HUES64 (cell line): ENCODE results near the gene LITAF.
A peak's percentile ranks its signal among the peaks of the same experiment; 100 is the strongest.
"Not testable (repeated sequence)": the region's sequence is repeated elsewhere in the genome, so short reads cannot be mapped to it uniquely, and the experiment has no call there.

Experiments used
- H3K27ac ChIP-seq: 2 replicates; pipeline ENCODE4 v1.7.0; 2013; ENCODE audit warnings: low read depth, low read length, inconsistent platforms
- H3K27me3 ChIP-seq: 2 replicates; pipeline ENCODE4 v1.6.1; 2013; ENCODE audit warnings: mild to moderate bottlenecking, low read length; ENCODE audit not compliant: insufficient read depth
- H3K36me3 ChIP-seq: 2 replicates; pipeline ENCODE4 v1.6.1; 2013; ENCODE audit warnings: mild to moderate bottlenecking, low read length; ENCODE audit not compliant: insufficient read depth
- H3K4me1 ChIP-seq: 2 replicates; pipeline ENCODE4 v1.6.1; 2013; ENCODE audit warnings: mild to moderate bottlenecking, low read length, moderate library complexity; ENCODE audit not compliant: insufficient read depth
- H3K4me3 ChIP-seq: 2 replicates; pipeline ENCODE4 v1.5.1; 2013; ENCODE audit warnings: mild to moderate bottlenecking, low read length, moderate library complexity
- H3K9ac ChIP-seq: 2 replicates; pipeline ENCODE4 v1.6.1; 2013; ENCODE audit warnings: mild to moderate bottlenecking, low read depth, low read length
- H3K9me3 ChIP-seq: 2 replicates; pipeline ENCODE4 v1.6.1; 2013; ENCODE audit warnings: low read depth, low read length; ENCODE audit not compliant: insufficient read depth
- WGBS: fragments of 150-250, 120-280 bp; methylation state at CpG from one replicate; pipeline ENCODE4 v1.1.7; 2013; ENCODE audit warnings: missing lambda C conversion rate; 5-methylcytosine and 5-hydroxymethylcytosine counted together

Gene LITAF

GRCh38 chr16:11609474-11610120 is 22.9 kb upstream of the LITAF start:
- no peaks in the 10 kb centered on the region for H3K9me3 ChIP-seq
- no peaks in the 10 kb centered on the region for H3K36me3 ChIP-seq
- 81% methylated on average over 14 of the region's 14 CpGs for WGBS
- H3K27me3 ChIP-seq: no peaks in the 10 kb centered on the region
- peaks cover 9% of the 10 kb centered on the region; the same call in 1 of the 2 replicates for H3K4me1 ChIP-seq
- no peak overlapping the region for H3K4me3 ChIP-seq
- H3K9ac ChIP-seq: no peak overlapping the region
- no peak overlapping the region for H3K27ac ChIP-seq

GRCh38 chr16:11605891-11606290 is 19.2 kb upstream of the LITAF start:
- Histone ChIP-seq H3K27me3 (no peaks in the 10 kb centered on the region), H3K27ac (no peak overlapping the region), H3K9me3 (no peaks in the 10 kb centered on the region), H3K4me1 (peaks cover 11% of the 10 kb centered on the region; the same call in 1 of the 2 replicates), H3K9ac (no peak overlapping the region), H3K4me3 (no peak overlapping the region), H3K36me3 (no peaks in the 10 kb centered on the region)
- WGBS: 95% methylated on average over 4 of the region's 5 CpGs

GRCh38 chr16:11605564-11605886 is 18.8 kb upstream of the LITAF start:
- Histone ChIP-seq H3K27ac (no peak overlapping the region), H3K9me3 (no peaks in the 10 kb centered on the region), H3K9ac (no peak overlapping the region), H3K36me3 (no peaks in the 10 kb centered on the region), H3K4me3 (no peak overlapping the region), H3K27me3 (no peaks in the 10 kb centered on the region), H3K4me1 (peaks cover 11% of the 10 kb centered on the region; the same call in 1 of the 2 replicates)
- WGBS: 88% methylated on average over 8 of the region's 8 CpGs

GRCh38 chr16:11604783-11605563 is 18.3 kb upstream of the LITAF start:
- H3K27me3 ChIP-seq: no peaks in the 10 kb centered on the region
- H3K4me3 ChIP-seq: no peak overlapping the region
- no peaks in the 10 kb centered on the region for H3K36me3 ChIP-seq
- no peak overlapping the region for H3K9ac ChIP-seq
- H3K27ac ChIP-seq: no peak overlapping the region
- H3K4me1 ChIP-seq: peaks cover 8% of the 10 kb centered on the region; the same call in 1 of the 2 replicates
- 90% methylated on average over 21 of the region's 21 CpGs for WGBS
- no peaks in the 10 kb centered on the region for H3K9me3 ChIP-seq

GRCh38 chr16:11604296-11604695 is 17.6 kb upstream of the LITAF start:
- H3K36me3 ChIP-seq, H3K27ac ChIP-seq, H3K4me1 ChIP-seq, H3K9ac ChIP-seq, H3K4me3 ChIP-seq, H3K9me3 ChIP-seq, H3K27me3 ChIP-seq: not testable (repeated sequence)
- 97% methylated on average over 2 of the region's 4 CpGs for WGBS

- Histone ChIP-seq H3K9ac (no peak overlapping the region), H3K9me3 (no peaks in the 10 kb centered on the region), H3K4me1 (peaks cover 6% of the 10 kb centered on the region), H3K4me3 (0 out of 2 replicates have a peak overlapping the region, but pooled peaks have one; percentile 11), H3K27me3 (no peaks in the 10 kb centered on the region), H3K36me3 (no peaks in the 10 kb centered on the region), H3K27ac (peak overlapping the region; percentile 71; the same call in 1 of the 2 replicates)
- WGBS: 4% methylated on average over 12 of the region's 12 CpGs
Observed at GRCh38 chr16:11603331-11603750, 16.6 kb upstream of the LITAF start.

GRCh38 chr16:11602321-11602720 is 15.6 kb upstream of the LITAF start:
- 83% methylated on average over 6 of the region's 7 CpGs for WGBS
- Histone ChIP-seq H3K36me3 (no peaks in the 10 kb centered on the region), H3K27ac (no peak overlapping the region), H3K9ac (no peak overlapping the region), H3K4me3 (no peak overlapping the region), H3K9me3 (no peaks in the 10 kb centered on the region), H3K4me1 (peaks cover 14% of the 10 kb centered on the region), H3K27me3 (no peaks in the 10 kb centered on the region)

GRCh38 chr16:11601911-11602310 is 15.2 kb upstream of the LITAF start:
- Histone ChIP-seq H3K9me3 (no peaks in the 10 kb centered on the region), H3K4me1 (peaks cover 18% of the 10 kb centered on the region), H3K36me3 (no peaks in the 10 kb centered on the region), H3K4me3 (no peak overlapping the region), H3K9ac (no peak overlapping the region), H3K27ac (no peak overlapping the region), H3K27me3 (no peaks in the 10 kb centered on the region)
- WGBS: 91% methylated on average over 8 of the region's 8 CpGs

- H3K9me3 ChIP-seq: no peaks in the 10 kb centered on the region
- no peak overlapping the region for H3K9ac ChIP-seq
- no peak overlapping the region for H3K4me3 ChIP-seq
- H3K27me3 ChIP-seq: no peaks in the 10 kb centered on the region
- H3K4me1 ChIP-seq: peaks cover 20% of the 10 kb centered on the region
- H3K36me3 ChIP-seq: no peaks in the 10 kb centered on the region
- H3K27ac ChIP-seq: no peak overlapping the region
- WGBS: 88% methylated on average over 8 of the region's 8 CpGs
Observed at GRCh38 chr16:11601425-11601824, 14.7 kb upstream of the LITAF start.

- 90% methylated on average over 4 of the region's 4 CpGs for WGBS
- H3K9ac ChIP-seq: no peak overlapping the region
- H3K9me3 ChIP-seq: no peaks in the 10 kb centered on the region
- no peak overlapping the region for H3K4me3 ChIP-seq
- no peaks in the 10 kb centered on the region for H3K36me3 ChIP-seq
- H3K27ac ChIP-seq: no peak overlapping the region
- H3K4me1 ChIP-seq: peaks cover 26% of the 10 kb centered on the region
- no peaks in the 10 kb centered on the region for H3K27me3 ChIP-seq
Observed at GRCh38 chr16:11599579-11599978, 12.9 kb upstream of the LITAF start.

GRCh38 chr16:11597235-11598095 is 10.7 kb upstream of the LITAF start:
- H3K4me1 ChIP-seq: peaks cover 25% of the 10 kb centered on the region
- no peak overlapping the region for H3K4me3 ChIP-seq
- H3K9ac ChIP-seq: no peak overlapping the region
- H3K27me3 ChIP-seq: no peaks in the 10 kb centered on the region
- H3K9me3 ChIP-seq: no peaks in the 10 kb centered on the region
- 80% methylated on average over 13 of the region's 14 CpGs for WGBS
- peak overlapping the region; percentile 34; the same call in 1 of the 2 replicates for H3K27ac ChIP-seq
- no peaks in the 10 kb centered on the region for H3K36me3 ChIP-seq
